AG20443 (cell line): Measurements from ENCODE around the gene ADIPOQ.
"Not testable (repeated sequence)": the region's sequence is repeated elsewhere in the genome, so short reads cannot be mapped to it uniquely, and the experiment has no call there.

Experiments
- DNase-seq: peaks from one replicate; pipeline ENCODE4 v3.0.0; 2012; ENCODE audit warnings: low spot score, mixed read lengths

ADIPOQ gene

GRCh38 chr3:186870421-186871201 is 28.1 kb downstream of the ADIPOQ start:
- no peak for DNase-seq

- DNase-seq, result no peak
These were observed 29.0 kb downstream of the ADIPOQ start for GRCh38 chr3:186871403-186871924.

- DNase-seq, result not testable (repeated sequence)
These were observed 31.3 kb downstream of the ADIPOQ start for GRCh38 chr3:186873796-186874195.

- DNase-seq, result not testable (repeated sequence)
These were observed 31.7 kb downstream of the ADIPOQ start for GRCh38 chr3:186874216-186874615.

- not testable (repeated sequence) for DNase-seq
These were observed 32.3 kb downstream of the ADIPOQ start for GRCh38 chr3:186874841-186875240.

GRCh38 chr3:186875708-186876107 is 33.2 kb downstream of the ADIPOQ start:
- no peak for DNase-seq

GRCh38 chr3:186879781-186880180 is 37.3 kb downstream of the ADIPOQ start:
- DNase-seq, result no peak

GRCh38 chr3:186880406-186880805 is 37.9 kb downstream of the ADIPOQ start:
- no peak for DNase-seq

GRCh38 chr3:186882150-186882524 is 39.6 kb downstream of the ADIPOQ start:
- DNase-seq, result no peak

- peak; percentile 24 for DNase-seq
These were observed 40.6 kb downstream of the ADIPOQ start for GRCh38 chr3:186882881-186883685.

- DNase-seq, result no peak
These were observed 41.2 kb downstream of the ADIPOQ start for GRCh38 chr3:186883686-186884058.

GRCh38 chr3:186884868-186885267 is 42.4 kb downstream of the ADIPOQ start:
- DNase-seq, result not testable (repeated sequence)

GRCh38 chr3:186886202-186886981 is 43.9 kb downstream of the ADIPOQ start:
- no peak for DNase-seq

GRCh38 chr3:186887507-186887938 is 45.0 kb downstream of the ADIPOQ start:
- DNase-seq, result not testable (repeated sequence)

- DNase-seq, result no peak
These were observed 46.1 kb downstream of the ADIPOQ start for GRCh38 chr3:186888569-186888968.

- not testable (repeated sequence) for DNase-seq
These were observed 47.2 kb downstream of the ADIPOQ start for GRCh38 chr3:186889698-186890097.

GRCh38 chr3:186890911-186891310 is 48.4 kb downstream of the ADIPOQ start:
- DNase-seq, result no peak

GRCh38 chr3:186893071-186893470 is 50.6 kb downstream of the ADIPOQ start:
- not testable (repeated sequence) for DNase-seq

- no peak for DNase-seq
These were observed 52.9 kb downstream of the ADIPOQ start for GRCh38 chr3:186895406-186895805.

GRCh38 chr3:186896006-186896405 is 53.5 kb downstream of the ADIPOQ start:
- no peak for DNase-seq

GRCh38 chr3:186896875-186897274 is 54.4 kb downstream of the ADIPOQ start:
- DNase-seq, result no peak

GRCh38 chr3:186901135-186901734 is 58.7 kb downstream of the ADIPOQ start:
- DNase-seq, result no peak
